ENCODE results near the gene MOB1A. TPM values are rescaled to one million over a fixed set of nuclear protein-coding genes. Genes with fewer than 3 reads are reported as not detected.
A peak's percentile ranks its signal among the peaks of the same experiment; 100 is the strongest.
"Not testable (repeated sequence)": the region's sequence is repeated elsewhere in the genome, so short reads cannot be mapped to it uniquely, and the experiment has no call there.

The MOB1A gene
- total RNA-seq, 2 donors from 2014 or later = 167 to 228 TPM

DNA sequence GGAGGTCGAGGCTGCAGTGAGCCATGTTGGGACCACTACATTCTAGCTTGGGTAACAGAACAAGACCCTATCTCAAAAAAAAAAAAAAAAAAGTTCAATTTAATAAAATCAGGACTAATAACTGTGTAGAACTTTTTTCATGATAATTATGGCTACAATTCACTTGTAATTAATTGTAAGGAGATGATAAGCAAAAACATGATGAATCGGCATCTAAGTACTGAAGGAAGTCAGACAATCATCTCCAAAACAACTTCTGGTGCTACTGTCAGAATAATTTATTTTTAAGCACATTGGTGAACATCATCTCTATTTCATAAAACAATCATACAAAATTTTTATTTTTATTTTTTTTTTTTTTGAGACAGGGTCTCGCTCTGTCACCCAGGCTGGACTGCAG is 10.0 kb upstream of the MOB1A start:
- DNase-seq (ENCODE audit: low spot score) (no peak), ATAC-seq (no peak)
- Mint-ChIP-seq H3K4me3 (no peak overlapping the region), H3K9me3 (no peaks in the 10 kb centered on the region), H3K27me3 (peaks cover 0 to 3% of the 10 kb centered on the region in 2 donors), H3K36me3 (peaks cover 5% of the 10 kb centered on the region), H3K4me1 (ENCODE audit: low read depth in 2 of 2) (peaks cover 41 to 49% of the 10 kb centered on the region in 2 donors), H3K27ac (peak overlapping the region in 1 of 2 donors; percentile 92)

GRCh38 chr2:74188018-74188601 is 9.4 kb upstream of the MOB1A start:
- H3K36me3 Mint-ChIP-seq = peaks cover 5% of the 10 kb centered on the region
- DNase-seq (ENCODE audit: low spot score) (no peak), ATAC-seq (no peak)
- peak overlapping the region; percentile 15 for H3K4me3 Mint-ChIP-seq
- peaks cover 0 to 3% of the 10 kb centered on the region in 2 donors for H3K27me3 Mint-ChIP-seq
- H3K27ac Mint-ChIP-seq = peak overlapping the region; percentile 90 to 92
- no peaks in the 10 kb centered on the region for H3K9me3 Mint-ChIP-seq
- H3K4me1 Mint-ChIP-seq (ENCODE audit: low read depth in 2 of 2) = peaks cover 43 to 51% of the 10 kb centered on the region in 2 donors

- not testable (repeated sequence) for ATAC-seq; DNase-seq (ENCODE audit: low spot score); H3K27me3 Mint-ChIP-seq; H3K9me3 Mint-ChIP-seq; H3K36me3 Mint-ChIP-seq
- Mint-ChIP-seq H3K4me3 (peak overlapping the region; percentile 63), H3K4me1 (ENCODE audit: low read depth in 2 of 2) (peaks cover 46 to 55% of the 10 kb centered on the region in 2 donors), H3K27ac (peak overlapping the region; percentile 90 to 92)
Observed at GRCh38 chr2:74186706-74187105, 8.0 kb upstream of the MOB1A start.

DNA sequence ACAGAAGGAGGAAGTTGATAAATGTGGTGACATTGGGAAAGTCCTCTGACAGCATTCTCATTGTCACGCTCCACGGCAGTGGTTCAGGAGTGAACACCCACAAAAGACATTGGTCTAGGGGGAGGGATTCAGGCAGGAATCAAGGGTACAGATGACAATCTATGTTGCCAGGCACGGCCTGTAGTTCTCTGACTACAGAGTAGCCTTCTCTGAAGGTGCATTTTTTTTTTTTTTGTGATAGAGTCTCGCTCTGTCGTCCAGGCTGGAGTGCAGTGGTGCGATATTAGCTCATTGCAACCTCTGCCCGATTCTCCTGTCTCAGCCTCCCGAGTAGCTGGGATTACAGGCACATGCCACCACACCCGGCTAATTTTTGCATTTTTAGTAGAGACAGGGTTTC is 7.4 kb upstream of the MOB1A start:
- peaks cover 47 to 55% of the 10 kb centered on the region in 2 donors for H3K4me1 Mint-ChIP-seq (ENCODE audit: low read depth in 2 of 2)
- ATAC-seq = peak; percentile 99
- peaks cover 5% of the 10 kb centered on the region for H3K36me3 Mint-ChIP-seq
- peaks cover 0 to 1% of the 10 kb centered on the region in 2 donors for H3K27me3 Mint-ChIP-seq
- H3K27ac Mint-ChIP-seq = peak overlapping the region; percentile 90 to 92
- peak; percentile 91 for DNase-seq (ENCODE audit: low spot score)
- peak overlapping the region; percentile 63 for H3K4me3 Mint-ChIP-seq
- H3K9me3 Mint-ChIP-seq = no peaks in the 10 kb centered on the region

DNA sequence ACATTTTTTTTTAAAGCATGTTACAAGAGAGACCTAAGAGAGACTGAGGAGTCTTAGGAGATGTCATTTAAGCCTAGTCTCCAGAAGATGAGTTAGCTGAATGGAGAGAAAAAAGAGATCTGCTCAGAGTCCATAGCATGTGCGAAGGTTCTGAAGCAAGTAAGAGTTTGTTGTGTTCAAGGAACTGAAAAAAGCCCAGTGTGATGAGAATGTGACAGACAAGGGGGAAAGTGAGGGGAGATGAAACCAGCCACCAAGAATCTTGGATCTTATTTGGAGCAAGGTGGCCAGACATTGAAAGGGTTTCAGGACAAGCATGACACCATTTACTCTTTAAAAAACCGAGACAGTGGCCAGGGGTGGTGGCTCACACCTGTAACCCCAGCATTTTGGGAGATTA is 5.2 kb upstream of the MOB1A start:
- no peak for ATAC-seq
- no peaks in the 10 kb centered on the region for H3K9me3 Mint-ChIP-seq
- no peaks in the 10 kb centered on the region for H3K27me3 Mint-ChIP-seq
- H3K4me1 Mint-ChIP-seq (ENCODE audit: low read depth in 2 of 2) = peaks cover 44 to 45% of the 10 kb centered on the region in 2 donors
- H3K36me3 Mint-ChIP-seq = peaks cover 5% of the 10 kb centered on the region
- no peak for DNase-seq (ENCODE audit: low spot score)
- peak overlapping the region; percentile 42 for H3K4me3 Mint-ChIP-seq
- H3K27ac Mint-ChIP-seq = peak overlapping the region; percentile 90 to 92

DNA sequence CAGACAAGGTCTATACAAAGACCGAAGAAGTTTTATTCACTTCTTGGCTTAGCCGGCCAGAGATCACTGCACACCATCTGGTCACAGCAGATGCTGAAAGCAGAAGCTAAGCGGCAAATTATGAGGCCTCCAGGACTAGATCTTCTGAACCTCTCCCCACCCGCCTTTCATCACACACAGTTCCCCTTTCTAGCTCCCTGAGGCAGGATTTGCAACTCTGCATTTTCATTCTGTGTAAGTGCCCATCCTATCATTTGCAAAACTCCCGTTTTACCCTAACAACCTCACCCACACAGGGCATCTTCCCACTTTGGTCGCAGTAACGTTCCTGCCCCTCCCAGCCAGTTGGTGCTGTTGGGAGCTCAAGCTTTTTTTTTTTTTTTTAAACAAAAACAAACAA is 3.1 kb upstream of the MOB1A start:
- H3K36me3 Mint-ChIP-seq = peaks cover 12% of the 10 kb centered on the region
- no peaks in the 10 kb centered on the region for H3K27me3 Mint-ChIP-seq

DNA sequence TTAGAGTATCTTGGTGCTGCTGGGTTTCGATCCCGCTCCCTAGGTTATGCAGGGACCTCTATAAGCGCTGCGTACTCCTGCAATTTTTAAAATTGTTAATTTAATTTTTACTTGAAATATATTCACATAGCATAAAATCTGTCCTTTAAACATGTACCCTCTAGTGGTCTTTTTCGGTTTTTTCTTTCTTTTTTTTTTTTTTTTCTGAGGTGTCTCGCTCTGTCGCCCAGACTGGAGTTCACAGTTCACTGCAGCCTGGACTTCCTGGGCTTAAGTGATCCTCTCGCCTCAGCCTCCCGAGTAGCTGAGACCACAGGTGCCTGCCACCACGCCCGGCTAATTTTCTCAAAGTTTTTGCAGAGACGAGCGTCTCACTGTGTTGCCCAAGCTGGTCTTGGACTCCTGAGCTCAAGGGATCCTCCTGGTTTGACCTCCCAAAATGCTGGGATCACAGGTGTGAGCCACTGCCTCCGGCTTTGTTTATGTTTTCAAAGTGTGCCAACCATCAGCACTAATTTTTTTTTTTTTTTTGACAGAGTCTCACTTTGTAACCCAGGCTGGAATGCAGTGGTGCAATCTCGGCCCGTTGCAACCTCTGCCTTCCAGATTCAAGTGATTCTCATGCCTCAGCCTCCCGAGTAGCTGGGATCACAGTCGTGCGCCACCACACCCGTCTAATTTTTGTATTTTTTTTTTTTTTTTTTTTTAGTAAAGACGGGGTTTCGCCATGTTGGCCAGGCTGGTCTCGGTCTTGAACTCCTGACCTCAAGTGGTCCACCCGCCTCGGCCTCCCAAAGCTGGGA is 585 bp upstream of the MOB1A start:
- peak overlapping the region; percentile 82 to 93 for H3K27ac Mint-ChIP-seq
- peaks cover 15% of the 10 kb centered on the region for H3K36me3 Mint-ChIP-seq
- no peak for DNase-seq (ENCODE audit: low spot score)
- ATAC-seq = peak; percentile 1 to 12
- no peaks in the 10 kb centered on the region for H3K9me3 Mint-ChIP-seq
- no peaks in the 10 kb centered on the region for H3K27me3 Mint-ChIP-seq
- peaks cover 40 to 41% of the 10 kb centered on the region in 2 donors for H3K4me1 Mint-ChIP-seq (ENCODE audit: low read depth in 2 of 2)
- peak overlapping the region; percentile 85 for H3K4me3 Mint-ChIP-seq

More for the DNA sequence above, 3.1 kb upstream of the MOB1A start:
- Mint-ChIP-seq H3K4me1 (ENCODE audit: low read depth in 2 of 2) (peaks cover 39 to 41% of the 10 kb centered on the region in 2 donors), H3K4me3 (peak overlapping the region; percentile 57), H3K9me3 (no peaks in the 10 kb centered on the region), H3K27ac (peak overlapping the region; percentile 69 to 92)
- ATAC-seq = no peak
- no peak for DNase-seq (ENCODE audit: low spot score)

- Mint-ChIP-seq H3K4me1 (ENCODE audit: low read depth in 2 of 2) (peaks cover 39 to 40% of the 10 kb centered on the region in 2 donors), H3K27ac (peak overlapping the region; percentile 82 to 93), H3K27me3 (no peaks in the 10 kb centered on the region), H3K9me3 (no peaks in the 10 kb centered on the region), H3K36me3 (peaks cover 15% of the 10 kb centered on the region), H3K4me3 (peak overlapping the region; percentile 85)
- DNase-seq (ENCODE audit: low spot score) = no peak
- no peak for ATAC-seq
Observed at GRCh38 chr2:74177696-74178095, 983 bp downstream of the MOB1A start.

GRCh38 chr2:74174909-74175308 is 3.8 kb downstream of the MOB1A start:
- DNase-seq (ENCODE audit: low spot score) = no peak
- no peak for ATAC-seq
- Mint-ChIP-seq H3K27ac (peak overlapping the region; percentile 82 to 93), H3K36me3 (peaks cover 23% of the 10 kb centered on the region), H3K4me1 (ENCODE audit: low read depth in 2 of 2) (peaks cover 40 to 43% of the 10 kb centered on the region in 2 donors), H3K9me3 (no peaks in the 10 kb centered on the region), H3K27me3 (no peaks in the 10 kb centered on the region), H3K4me3 (peak overlapping the region; percentile 85)

GRCh38 chr2:74168739-74169138 is 9.9 kb downstream of the MOB1A start:
- Mint-ChIP-seq H3K4me1 (ENCODE audit: low read depth in 2 of 2) (peaks cover 23 to 29% of the 10 kb centered on the region in 2 donors), H3K4me3 (peak overlapping the region; percentile 38), H3K27ac (peak overlapping the region; percentile 70 to 79), H3K27me3 (no peaks in the 10 kb centered on the region), H3K36me3 (peaks cover 38% of the 10 kb centered on the region), H3K9me3 (no peaks in the 10 kb centered on the region)
- ATAC-seq (peak in 1 of 2 donors; percentile 58), DNase-seq (ENCODE audit: low spot score) (no peak)

DNA sequence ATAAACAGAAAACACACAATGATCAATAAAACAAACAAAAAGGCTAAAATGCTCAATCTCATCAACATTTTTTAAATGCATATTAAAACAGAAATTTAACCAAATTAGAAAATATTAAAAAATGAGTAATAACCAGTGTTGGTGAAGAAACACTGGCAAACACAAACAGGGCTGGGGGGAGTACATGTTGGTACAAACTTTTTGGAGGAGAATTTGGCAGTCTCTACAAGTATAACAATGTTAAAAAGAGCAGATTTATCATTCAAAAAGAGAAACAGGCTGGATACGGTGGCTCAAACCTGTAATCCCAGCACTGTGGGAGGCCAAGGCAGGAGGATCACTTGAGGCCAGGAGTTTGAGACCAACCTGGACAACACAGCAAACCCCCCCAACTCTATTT is 13.9 kb downstream of the MOB1A start:
- Mint-ChIP-seq H3K9me3 (no peaks in the 10 kb centered on the region), H3K27ac (no peak overlapping the region), H3K36me3 (peaks cover 38% of the 10 kb centered on the region), H3K4me3 (no peak overlapping the region), H3K4me1 (ENCODE audit: low read depth in 2 of 2) (peaks cover 14 to 18% of the 10 kb centered on the region in 2 donors), H3K27me3 (no peaks in the 10 kb centered on the region)
- no peak for ATAC-seq
- DNase-seq (ENCODE audit: low spot score) = no peak

DNA sequence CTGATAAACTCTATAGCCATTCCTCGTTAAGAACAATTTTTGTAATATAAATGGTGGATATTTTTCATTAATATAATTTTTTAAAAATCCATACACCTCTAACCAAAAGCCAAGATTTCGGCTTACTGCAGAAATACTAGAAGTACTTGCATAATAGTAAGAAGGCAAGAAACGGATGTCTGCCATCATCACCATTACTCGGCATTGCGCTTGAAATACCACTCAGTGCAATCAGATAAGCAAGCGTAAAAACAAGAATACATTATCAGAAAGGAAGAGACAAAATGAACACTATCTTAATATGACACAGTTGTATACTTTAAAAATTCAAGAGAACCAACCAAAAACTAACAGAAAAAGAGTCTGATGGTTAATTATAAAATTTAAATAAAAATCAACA is 15.7 kb downstream of the MOB1A start:
- DNase-seq (ENCODE audit: low spot score) = no peak
- Mint-ChIP-seq H3K27ac (no peak overlapping the region), H3K4me3 (no peak overlapping the region), H3K9me3 (no peaks in the 10 kb centered on the region), H3K27me3 (no peaks in the 10 kb centered on the region), H3K4me1 (ENCODE audit: low read depth in 2 of 2) (peaks cover 7 to 16% of the 10 kb centered on the region in 2 donors), H3K36me3 (peaks cover 35% of the 10 kb centered on the region)
- no peak for ATAC-seq

- peak overlapping the region in 1 of 2 donors; percentile 18 for H3K27ac Mint-ChIP-seq
- no peaks in the 10 kb centered on the region for H3K9me3 Mint-ChIP-seq
- no peak overlapping the region for H3K4me3 Mint-ChIP-seq
- H3K27me3 Mint-ChIP-seq = no peaks in the 10 kb centered on the region
- peaks cover 19% of the 10 kb centered on the region for H3K36me3 Mint-ChIP-seq
- H3K4me1 Mint-ChIP-seq (ENCODE audit: low read depth in 2 of 2) = peaks cover 6 to 9% of the 10 kb centered on the region in 2 donors
- ATAC-seq = no peak
- no peak for DNase-seq (ENCODE audit: low spot score)
Observed at GRCh38 chr2:74155830-74156229, 22.8 kb downstream of the MOB1A start.

- H3K4me3 Mint-ChIP-seq = no peak overlapping the region
- peaks cover 5 to 9% of the 10 kb centered on the region in 2 donors for H3K4me1 Mint-ChIP-seq (ENCODE audit: low read depth in 2 of 2)
- no peaks in the 10 kb centered on the region for H3K9me3 Mint-ChIP-seq
- no peaks in the 10 kb centered on the region for H3K27me3 Mint-ChIP-seq
- H3K27ac Mint-ChIP-seq = peak overlapping the region; percentile 55 to 61
- ATAC-seq (no peak), DNase-seq (ENCODE audit: low spot score) (no peak)
- peaks cover 13% of the 10 kb centered on the region for H3K36me3 Mint-ChIP-seq
Observed at GRCh38 chr2:74152954-74153353, 25.7 kb downstream of the MOB1A start.
